Adipocyte (in vitro differentiated cells): ENCODE data around the gene DAPK1.

Experiments
- DNase-seq: peaks from one replicate; pipeline ENCODE4 v3.0.0-alpha.2; 2015; ENCODE audit warnings: low read depth
- H3K27me3 ChIP-seq: replicated peaks from 2 replicates; pipeline ENCODE4 v1.7.0; 2013; ENCODE audit warnings: mild to moderate bottlenecking, low read length, moderate library complexity; ENCODE audit not compliant: control insufficient read depth, insufficient read depth
- H3K36me3 ChIP-seq: 2 replicates; pipeline ENCODE4 v1.7.0; 2013; ENCODE audit warnings: low read length, mild to moderate bottlenecking, moderate library complexity; ENCODE audit not compliant: control insufficient read depth, insufficient read depth, severe bottlenecking
- H3K4me1 ChIP-seq: 2 replicates; pipeline ENCODE4 v1.7.0; 2013; ENCODE audit warnings: mild to moderate bottlenecking, low read length, moderate library complexity; ENCODE audit not compliant: control insufficient read depth, insufficient read depth
- H3K4me3 ChIP-seq: 2 replicates; pipeline ENCODE4 v1.7.0; 2013; ENCODE audit warnings: mild to moderate bottlenecking, low read length, moderate library complexity
- H3K9ac ChIP-seq: 2 replicates; pipeline ENCODE4 v1.7.0; 2013; ENCODE audit warnings: mild to moderate bottlenecking, low read length, moderate library complexity
- H3K9me3 ChIP-seq: 2 replicates; pipeline ENCODE4 v1.7.0; 2013; ENCODE audit warnings: mild to moderate bottlenecking, low read length, moderate library complexity; ENCODE audit not compliant: control insufficient read depth

DAPK1 gene

DNA sequence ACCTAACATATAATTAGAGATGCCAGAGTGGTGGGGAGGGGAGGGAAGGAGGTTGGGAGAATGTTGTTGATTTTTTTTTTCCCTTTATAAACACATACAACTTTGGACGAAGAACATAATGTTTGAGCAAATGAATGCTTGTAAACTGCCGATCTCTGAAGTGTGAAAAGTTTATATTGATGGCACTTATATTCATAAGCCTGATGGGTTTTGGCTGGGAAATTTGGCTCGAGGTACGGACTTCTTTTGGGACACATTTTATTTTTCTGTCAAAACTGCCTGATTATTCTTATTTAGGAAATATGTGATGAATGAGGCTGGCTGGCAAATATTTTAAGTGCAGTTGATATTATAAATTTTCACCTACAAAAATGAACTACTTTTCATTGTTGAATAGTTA is 9.9 kb downstream of the DAPK1 start:
- DNase-seq = no peak
- no peaks in the 10 kb centered on the region for H3K27me3 ChIP-seq
- no peaks in the 10 kb centered on the region for H3K9me3 ChIP-seq

DNA sequence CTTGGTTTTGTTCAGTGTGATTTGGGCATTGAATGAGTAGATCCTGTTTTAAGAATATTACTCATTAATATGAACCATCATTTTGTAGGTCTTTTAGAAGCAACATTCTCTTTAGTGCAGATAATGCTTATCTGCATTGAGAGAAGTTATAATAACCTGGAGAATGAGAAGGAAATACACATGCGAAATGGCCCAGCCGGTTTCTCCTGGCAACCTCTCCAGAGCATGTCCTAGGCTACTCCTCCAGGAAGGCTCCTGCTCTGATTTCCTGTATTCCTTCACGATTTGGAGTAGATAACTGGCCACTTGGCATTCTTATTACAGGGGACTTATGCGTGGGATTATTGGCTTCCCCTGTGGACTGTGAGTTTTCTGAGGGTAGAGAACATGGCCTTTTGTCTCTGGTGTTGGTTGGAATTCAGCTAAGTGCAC is 12.6 kb downstream of the DAPK1 start:
- peaks cover 22% of the 10 kb centered on the region for H3K4me1 ChIP-seq
- no peak overlapping the region for H3K9ac ChIP-seq
- no peak for DNase-seq
- H3K27me3 ChIP-seq = no peaks in the 10 kb centered on the region
- no peaks in the 10 kb centered on the region for H3K9me3 ChIP-seq
- H3K36me3 ChIP-seq = no peaks in the 10 kb centered on the region
- H3K4me3 ChIP-seq = no peak overlapping the region

More for the DNA sequence above, 9.9 kb downstream of the DAPK1 start:
- no peak overlapping the region for H3K9ac ChIP-seq
- no peak overlapping the region for H3K4me3 ChIP-seq
- H3K4me1 ChIP-seq = peaks cover 30% of the 10 kb centered on the region
- no peaks in the 10 kb centered on the region for H3K36me3 ChIP-seq

DNA sequence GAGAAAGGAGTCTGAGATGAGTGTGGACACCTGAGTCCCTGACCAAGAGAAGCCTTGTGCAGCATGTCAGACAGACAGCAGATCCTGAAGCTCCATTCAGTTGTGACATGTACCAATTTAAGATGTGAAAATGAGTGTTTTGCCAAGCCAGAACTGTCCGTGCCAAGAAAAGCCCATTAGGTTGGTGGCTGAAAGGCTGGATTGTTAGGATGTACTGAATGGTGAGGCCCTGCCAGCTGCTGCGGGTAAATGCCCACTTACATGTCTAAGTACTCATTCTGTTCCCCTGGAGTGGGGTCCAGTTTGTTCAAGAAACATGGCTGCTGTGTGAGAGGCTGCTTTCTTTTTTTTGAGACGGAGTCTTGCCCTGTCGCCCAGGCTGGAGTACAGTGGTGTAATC is 14.6 kb downstream of the DAPK1 start:
- Histone ChIP-seq H3K9ac (no peak overlapping the region), H3K9me3 (no peaks in the 10 kb centered on the region), H3K27me3 (no peaks in the 10 kb centered on the region), H3K4me1 (peaks cover 32% of the 10 kb centered on the region), H3K4me3 (no peak overlapping the region), H3K36me3 (no peaks in the 10 kb centered on the region)
- no peak for DNase-seq

- Histone ChIP-seq H3K36me3 (no peaks in the 10 kb centered on the region), H3K4me3 (no peak overlapping the region), H3K9me3 (no peaks in the 10 kb centered on the region), H3K9ac (no peak overlapping the region), H3K4me1 (peaks cover 32% of the 10 kb centered on the region), H3K27me3 (no peaks in the 10 kb centered on the region)
- no peak for DNase-seq
Measured at GRCh38 chr9:87513161-87513560, 15.5 kb downstream of the DAPK1 start.

GRCh38 chr9:87513880-87514535 is 16.3 kb downstream of the DAPK1 start:
- no peak for DNase-seq
- H3K9ac ChIP-seq = no peak overlapping the region
- H3K36me3 ChIP-seq = no peaks in the 10 kb centered on the region
- H3K27me3 ChIP-seq = no peaks in the 10 kb centered on the region
- no peaks in the 10 kb centered on the region for H3K9me3 ChIP-seq
- no peak overlapping the region for H3K4me3 ChIP-seq
- peaks cover 36% of the 10 kb centered on the region for H3K4me1 ChIP-seq

DNA sequence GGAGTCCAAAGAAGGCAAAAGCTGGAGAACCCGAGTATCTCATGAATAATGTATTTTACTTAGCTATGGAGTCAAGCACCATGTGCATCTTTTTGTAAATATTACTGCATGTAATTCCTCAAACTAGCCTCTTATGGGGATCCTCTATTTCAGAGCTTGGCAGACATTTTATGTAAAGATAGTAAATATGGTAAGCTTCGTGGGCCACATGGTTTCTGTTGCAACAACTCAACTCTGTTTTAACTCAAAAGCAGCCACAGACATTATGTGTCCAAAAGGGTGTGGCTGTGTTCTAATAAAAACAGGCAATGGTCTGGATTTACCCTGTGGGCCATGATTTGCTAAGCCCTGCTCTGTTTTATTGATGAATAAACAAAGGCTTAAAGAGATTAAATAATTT is 17.3 kb downstream of the DAPK1 start:
- Histone ChIP-seq H3K36me3 (no peaks in the 10 kb centered on the region), H3K4me3 (no peak overlapping the region), H3K4me1 (peaks cover 36% of the 10 kb centered on the region), H3K27me3 (no peaks in the 10 kb centered on the region), H3K9me3 (no peaks in the 10 kb centered on the region), H3K9ac (no peak overlapping the region)
- peak; percentile 73 for DNase-seq

- no peaks in the 10 kb centered on the region for H3K36me3 ChIP-seq
- no peaks in the 10 kb centered on the region for H3K9me3 ChIP-seq
- no peak overlapping the region for H3K9ac ChIP-seq
- no peak overlapping the region for H3K4me3 ChIP-seq
- DNase-seq = no peak
- H3K27me3 ChIP-seq = no peaks in the 10 kb centered on the region
- H3K4me1 ChIP-seq = peaks cover 36% of the 10 kb centered on the region
Measured at GRCh38 chr9:87515588-87516221, 18.0 kb downstream of the DAPK1 start.

GRCh38 chr9:87516222-87516925 is 18.7 kb downstream of the DAPK1 start:
- H3K36me3 ChIP-seq = no peaks in the 10 kb centered on the region
- no peak overlapping the region for H3K4me3 ChIP-seq
- no peaks in the 10 kb centered on the region for H3K9me3 ChIP-seq
- no peak for DNase-seq
- no peaks in the 10 kb centered on the region for H3K27me3 ChIP-seq
- H3K9ac ChIP-seq = no peak overlapping the region
- peaks cover 36% of the 10 kb centered on the region for H3K4me1 ChIP-seq

DNA sequence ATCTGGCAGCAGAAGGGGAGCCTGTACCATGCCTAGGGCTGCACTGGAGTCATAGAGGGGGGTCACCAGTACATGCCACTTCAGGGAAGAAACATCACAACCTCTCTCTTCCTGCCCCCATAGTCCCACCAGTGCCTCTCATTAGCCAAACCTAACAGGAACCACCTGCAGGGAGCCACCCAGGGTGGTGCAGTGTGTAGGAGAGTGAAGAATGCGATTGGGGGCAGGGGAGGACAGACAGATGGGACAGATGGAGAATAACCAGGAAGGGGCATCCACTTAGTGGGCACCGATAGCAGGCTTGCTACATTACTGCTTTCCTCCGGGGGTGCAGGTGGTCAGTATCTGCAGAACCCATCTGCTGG is 19.2 kb downstream of the DAPK1 start:
- DNase-seq = no peak
- H3K4me1 ChIP-seq = peaks cover 36% of the 10 kb centered on the region
- no peak overlapping the region for H3K9ac ChIP-seq
- no peaks in the 10 kb centered on the region for H3K27me3 ChIP-seq
- H3K36me3 ChIP-seq = no peaks in the 10 kb centered on the region
- no peaks in the 10 kb centered on the region for H3K9me3 ChIP-seq
- H3K4me3 ChIP-seq = no peak overlapping the region

DNA sequence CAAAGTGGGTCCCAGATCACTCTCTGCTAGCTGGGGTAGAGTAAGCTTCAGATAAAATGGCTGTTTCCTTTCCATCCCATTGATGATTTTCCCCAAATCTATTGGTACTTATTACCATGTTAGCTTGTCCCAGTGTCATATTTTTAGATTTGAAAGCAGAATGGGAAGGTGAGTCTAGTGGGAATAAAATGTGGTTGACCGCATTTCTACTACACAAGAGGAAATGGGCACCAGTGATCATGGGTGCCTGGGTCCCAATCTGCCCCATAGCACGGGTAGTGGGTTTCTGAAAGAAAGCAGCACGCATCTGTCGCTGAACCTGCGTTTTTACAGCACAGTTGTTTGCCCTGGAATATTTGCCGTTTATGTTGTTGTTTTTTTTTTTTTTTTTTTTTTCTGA is 20.1 kb downstream of the DAPK1 start:
- Histone ChIP-seq H3K9me3 (no peaks in the 10 kb centered on the region), H3K27me3 (no peaks in the 10 kb centered on the region), H3K9ac (no peak overlapping the region), H3K4me3 (no peak overlapping the region), H3K36me3 (no peaks in the 10 kb centered on the region), H3K4me1 (peaks cover 36% of the 10 kb centered on the region)
- no peak for DNase-seq

DNA sequence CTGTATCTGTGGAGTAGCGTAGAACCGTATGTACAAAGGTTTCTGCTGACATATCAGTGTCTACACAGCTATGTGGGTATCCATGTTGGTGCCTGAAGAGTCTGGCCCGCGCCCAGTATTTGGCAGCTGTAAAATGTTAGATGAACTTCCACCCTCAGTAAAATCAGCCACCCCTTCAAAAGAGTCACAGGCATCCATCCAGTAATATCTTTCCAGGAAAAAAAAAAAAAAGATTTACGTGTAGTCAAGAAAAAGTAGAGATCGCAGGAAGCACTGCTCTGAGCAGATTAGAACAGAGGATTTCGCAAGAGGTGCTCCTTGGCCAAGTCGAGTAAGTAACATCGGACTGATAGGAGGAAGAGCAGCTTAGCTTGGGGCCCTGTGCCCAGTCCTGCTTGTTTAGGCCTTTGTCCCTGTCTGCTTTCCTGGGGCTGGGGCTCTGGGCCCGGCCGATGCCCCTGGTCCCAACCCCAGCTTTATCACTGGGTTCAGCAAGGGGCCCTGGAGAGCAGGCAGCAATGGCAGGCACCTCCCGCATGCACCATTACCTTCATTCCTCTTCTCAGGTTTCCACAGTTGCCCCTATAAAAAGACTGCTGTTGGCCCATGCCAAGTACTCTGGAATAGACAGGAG is 21.2 kb downstream of the DAPK1 start:
- H3K27me3 ChIP-seq = no peaks in the 10 kb centered on the region
- H3K9me3 ChIP-seq = no peaks in the 10 kb centered on the region
- peak overlapping the region; percentile 27 for H3K9ac ChIP-seq
- DNase-seq = no peak
- H3K4me1 ChIP-seq = peaks cover 36% of the 10 kb centered on the region
- no peaks in the 10 kb centered on the region for H3K36me3 ChIP-seq
- H3K4me3 ChIP-seq = peak overlapping the region; percentile 49
